ENCODE data around the gene KREMEN1. TPM values are rescaled to one million over a fixed set of nuclear protein-coding genes. Genes with fewer than 3 reads are reported as not detected.

KREMEN1 gene
- total RNA-seq, 1 donor from 2014 or later = 7.1 TPM

DNA sequence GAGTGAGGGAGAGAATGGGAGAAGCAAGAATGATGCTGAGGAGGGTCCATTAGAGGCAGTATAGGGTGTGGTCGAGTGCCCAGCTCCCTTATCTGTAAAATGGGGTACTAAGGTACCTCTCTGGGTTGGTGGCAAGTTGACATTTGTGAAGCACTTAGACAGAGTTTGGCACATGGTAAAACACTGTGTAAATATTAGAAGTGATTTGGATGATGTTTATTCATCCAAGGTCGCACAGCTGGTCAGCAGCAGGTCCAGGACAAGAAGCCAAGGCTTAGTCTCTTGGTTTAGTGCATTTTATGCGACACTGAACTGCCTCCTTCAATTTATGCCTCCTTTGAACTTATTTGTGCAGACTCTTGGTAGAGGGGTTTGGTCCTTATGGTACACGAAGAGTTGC, 19.4 kb downstream of the KREMEN1 start:
- Histone ChIP-seq H3K4me3 (ENCODE audit: low read depth, low read length) (no peak overlapping the region), H3K36me3 (ENCODE audit: control insufficient read depth, insufficient read depth, low read length) (no peaks in the 10 kb centered on the region), H3K27me3 (ENCODE audit: control insufficient read depth, insufficient read depth, low read length) (no peaks in the 10 kb centered on the region)
- TF ChIP-seq, protein P1, sequence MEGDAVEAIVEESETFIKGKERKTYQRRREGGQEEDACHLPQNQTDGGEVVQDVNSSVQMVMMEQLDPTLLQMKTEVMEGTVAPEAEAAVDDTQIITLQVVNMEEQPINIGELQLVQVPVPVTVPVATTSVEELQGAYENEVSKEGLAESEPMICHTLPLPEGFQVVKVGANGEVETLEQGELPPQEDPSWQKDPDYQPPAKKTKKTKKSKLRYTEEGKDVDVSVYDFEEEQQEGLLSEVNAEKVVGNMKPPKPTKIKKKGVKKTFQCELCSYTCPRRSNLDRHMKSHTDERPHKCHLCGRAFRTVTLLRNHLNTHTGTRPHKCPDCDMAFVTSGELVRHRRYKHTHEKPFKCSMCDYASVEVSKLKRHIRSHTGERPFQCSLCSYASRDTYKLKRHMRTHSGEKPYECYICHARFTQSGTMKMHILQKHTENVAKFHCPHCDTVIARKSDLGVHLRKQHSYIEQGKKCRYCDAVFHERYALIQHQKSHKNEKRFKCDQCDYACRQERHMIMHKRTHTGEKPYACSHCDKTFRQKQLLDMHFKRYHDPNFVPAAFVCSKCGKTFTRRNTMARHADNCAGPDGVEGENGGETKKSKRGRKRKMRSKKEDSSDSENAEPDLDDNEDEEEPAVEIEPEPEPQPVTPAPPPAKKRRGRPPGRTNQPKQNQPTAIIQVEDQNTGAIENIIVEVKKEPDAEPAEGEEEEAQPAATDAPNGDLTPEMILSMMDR (IDR thresholded peaks at IDR 0.05; ENCODE audit: insufficient read depth, low read length, poor library complexity, severe bottlenecking) = no peak
- DNase-seq (ENCODE audit: low read depth) = no peak

DNA sequence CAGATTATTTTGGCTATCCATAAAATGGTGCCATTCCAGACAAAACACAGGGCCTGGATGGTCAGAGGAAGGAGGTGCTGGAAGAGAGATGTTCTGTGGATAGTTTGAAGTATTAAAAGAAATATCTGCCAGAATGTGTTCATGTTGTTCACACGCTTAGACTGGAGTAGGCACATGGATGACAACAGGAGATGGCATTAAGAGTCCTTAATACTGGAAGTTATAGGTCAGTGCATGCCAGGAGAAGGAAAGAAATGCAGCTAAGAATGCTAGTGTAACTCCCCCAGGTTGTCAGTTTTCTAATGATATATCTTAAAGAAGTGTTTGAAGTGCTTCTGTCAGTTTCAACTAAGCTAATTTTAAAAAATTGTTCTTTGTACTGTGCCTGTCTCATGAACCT, 20.2 kb downstream of the KREMEN1 start:
- Histone ChIP-seq H3K27me3 (ENCODE audit: control insufficient read depth, insufficient read depth, low read length) (no peaks in the 10 kb centered on the region), H3K36me3 (ENCODE audit: control insufficient read depth, insufficient read depth, low read length) (no peaks in the 10 kb centered on the region), H3K4me3 (ENCODE audit: low read depth, low read length) (no peak overlapping the region)
- TF ChIP-seq, protein P1 (IDR thresholded peaks at IDR 0.05; ENCODE audit: insufficient read depth, low read length, poor library complexity, severe bottlenecking) = no peak
- DNase-seq (ENCODE audit: low read depth) = no peak

DNA sequence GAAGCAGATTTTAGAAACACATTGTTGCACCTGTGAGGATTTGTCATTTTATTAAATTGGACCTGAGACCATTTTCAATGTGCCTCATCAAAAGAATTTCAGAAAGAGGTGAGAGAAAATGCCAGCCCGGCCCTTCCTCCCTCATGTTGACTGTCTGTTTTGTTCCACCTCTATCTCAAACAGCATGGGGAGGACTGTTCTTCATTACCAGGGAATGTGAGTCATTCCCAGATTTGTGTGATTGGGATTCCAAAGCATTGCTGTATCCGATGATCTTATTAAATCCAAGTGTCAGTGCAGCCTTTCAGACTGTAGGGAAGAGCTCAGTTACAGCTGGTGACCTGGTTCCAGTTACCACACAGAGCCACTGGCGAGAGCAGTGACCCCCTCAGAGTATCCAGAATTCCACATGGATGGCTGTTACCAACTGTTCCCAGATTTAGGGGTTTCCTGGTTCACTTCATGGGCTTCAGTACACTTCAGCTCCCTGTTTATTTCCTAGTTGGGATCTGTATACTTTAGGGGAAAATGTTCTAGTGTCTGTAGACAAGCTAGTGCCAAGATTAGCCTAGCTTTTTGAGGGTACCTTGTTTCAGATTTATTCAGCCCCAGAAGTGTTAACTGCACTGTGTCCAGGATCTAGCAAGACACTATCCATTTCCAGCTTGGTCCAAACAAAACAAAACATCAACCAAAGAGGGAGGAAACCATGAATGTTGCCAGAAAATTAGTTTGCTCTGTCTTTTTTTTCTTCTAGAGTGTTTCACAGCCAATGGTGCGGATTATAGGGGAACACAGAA, 20.9 kb downstream of the KREMEN1 start:
- Histone ChIP-seq H3K4me3 (ENCODE audit: low read depth, low read length) (no peak overlapping the region), H3K36me3 (ENCODE audit: control insufficient read depth, insufficient read depth, low read length) (no peaks in the 10 kb centered on the region), H3K27me3 (ENCODE audit: control insufficient read depth, insufficient read depth, low read length) (no peaks in the 10 kb centered on the region)
- DNase-seq (ENCODE audit: low read depth) = no peak
- TF ChIP-seq, protein P1 (IDR thresholded peaks at IDR 0.05; ENCODE audit: insufficient read depth, low read length, poor library complexity, severe bottlenecking) = no peak

DNA sequence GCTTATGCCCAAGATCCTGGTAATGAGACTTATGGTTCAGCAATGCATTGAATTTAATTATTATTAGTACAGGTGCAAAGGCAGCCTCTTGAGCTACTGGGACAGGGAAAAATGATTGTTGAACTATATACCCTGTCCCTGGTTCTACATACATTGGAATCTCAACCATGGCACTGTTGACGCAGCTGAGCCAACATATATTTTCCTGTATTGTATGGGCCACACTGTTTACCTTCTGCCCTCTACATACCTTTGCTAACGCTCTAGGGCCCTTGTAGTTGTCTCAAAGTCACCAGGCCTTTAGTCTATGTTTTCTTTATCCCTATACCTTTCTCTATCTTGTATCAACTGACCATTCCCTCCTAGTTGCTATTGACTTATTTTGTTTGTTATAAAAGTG, 22.6 kb downstream of the KREMEN1 start:
- DNase-seq (ENCODE audit: low read depth) = no peak
- no peak overlapping the region for H3K4me3 ChIP-seq (ENCODE audit: low read depth, low read length)
- no peaks in the 10 kb centered on the region for H3K27me3 ChIP-seq (ENCODE audit: control insufficient read depth, insufficient read depth, low read length)
- TF ChIP-seq, protein P1 (IDR thresholded peaks at IDR 0.05; ENCODE audit: insufficient read depth, low read length, poor library complexity, severe bottlenecking) = no peak
- no peaks in the 10 kb centered on the region for H3K36me3 ChIP-seq (ENCODE audit: control insufficient read depth, insufficient read depth, low read length)

DNA sequence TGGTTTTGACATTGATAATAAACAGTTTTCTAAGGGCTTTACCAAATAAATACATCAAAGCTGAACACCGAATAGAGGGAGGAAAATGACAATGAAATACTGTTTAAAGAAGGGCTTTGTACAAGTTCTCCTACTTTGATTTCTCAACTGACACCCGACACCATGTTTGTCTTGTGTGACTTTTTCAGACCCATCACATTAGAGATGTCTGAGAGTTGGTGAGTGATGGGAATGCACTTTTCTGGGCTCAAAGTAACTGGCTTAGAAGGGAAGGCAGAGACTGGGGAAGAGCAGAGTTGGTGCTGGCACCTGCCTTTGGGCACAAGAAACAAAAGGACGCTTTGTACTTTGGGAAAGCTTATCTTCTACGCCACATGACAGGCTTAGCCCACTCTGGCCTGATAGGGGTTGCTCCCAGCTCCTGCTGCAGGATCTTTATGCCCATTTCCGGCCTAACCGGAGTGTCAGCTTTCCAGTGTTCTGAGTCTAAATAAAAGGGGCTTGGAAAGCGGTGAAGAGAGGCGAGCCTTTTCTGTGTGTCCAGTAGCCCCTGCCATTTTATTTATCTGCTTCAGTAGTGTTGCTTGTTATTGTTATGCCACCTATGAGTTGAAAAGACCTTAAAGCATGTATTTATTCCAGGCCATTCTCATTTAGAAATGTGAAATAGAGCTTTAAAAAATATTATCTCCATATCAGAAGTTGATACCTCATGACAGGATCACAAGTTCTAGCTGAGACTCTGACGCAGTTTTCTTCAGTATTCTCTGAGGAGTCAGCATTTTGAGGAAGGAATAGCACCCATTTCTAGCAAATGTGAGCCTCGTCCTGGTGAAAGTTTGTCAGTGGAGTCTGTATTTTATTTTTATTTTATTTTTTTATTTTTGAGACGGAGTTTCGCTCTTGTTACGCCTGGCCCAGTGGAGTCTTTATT, 24.2 kb downstream of the KREMEN1 start:
- H3K36me3 ChIP-seq (ENCODE audit: control insufficient read depth, insufficient read depth, low read length) = no peaks in the 10 kb centered on the region
- H3K27me3 ChIP-seq (ENCODE audit: control insufficient read depth, insufficient read depth, low read length) = no peaks in the 10 kb centered on the region
- TF ChIP-seq, protein P1 (IDR thresholded peaks at IDR 0.05; ENCODE audit: insufficient read depth, low read length, poor library complexity, severe bottlenecking) = no peak
- no peak overlapping the region for H3K4me3 ChIP-seq (ENCODE audit: low read depth, low read length)
- DNase-seq (ENCODE audit: low read depth) = no peak

All from kidney epithelial cell (primary cell).